ENCODE measurements around the gene CHST5.
"Not testable (repeated sequence)": the region's sequence is repeated elsewhere in the genome, so short reads cannot be mapped to it uniquely, and the experiment has no call there.

The CHST5 gene

GRCh38 chr16:75503801-75504200 lies 32.1 kb downstream of the CHST5 start:
- TF ChIP-seq POLR2A (IDR thresholded peaks at IDR 0.05; ENCODE audit: low read length) (no peak), GATA1 (IDR thresholded peaks at IDR 0.05; ENCODE audit: low read depth, low read length) (no peak)
- DNase-seq: peak; percentile 50 to 66

GRCh38 chr16:75502916-75503605 lies 32.8 kb downstream of the CHST5 start:
- no peak for TF ChIP-seq POLR2A (IDR thresholded peaks at IDR 0.05; ENCODE audit: low read length)
- TF ChIP-seq GATA1 (IDR thresholded peaks at IDR 0.05; ENCODE audit: low read depth, low read length): no peak

DNA sequence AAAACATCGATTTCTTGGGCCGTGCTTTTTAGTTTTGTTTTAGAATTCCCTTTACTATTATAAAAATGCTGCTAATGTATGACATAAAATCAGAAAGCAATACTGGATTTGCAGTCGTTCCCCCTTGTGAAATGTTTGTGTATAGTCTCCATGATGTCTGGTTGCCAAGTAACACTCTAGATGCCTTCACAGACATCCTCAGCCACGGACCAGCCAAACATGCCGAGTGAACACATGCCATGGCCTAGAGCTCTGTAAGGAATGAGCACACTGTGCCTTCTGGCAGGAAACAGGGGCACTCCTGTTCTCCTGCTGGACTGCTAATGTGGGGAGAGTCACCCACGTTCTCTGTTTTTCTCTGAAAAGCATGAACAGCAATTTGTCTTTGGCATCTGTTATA lies 34.1 kb downstream of the CHST5 start:
- not testable (repeated sequence) for DNase-seq

More at GRCh38 chr16:75502916-75503605, 32.8 kb downstream of the CHST5 start:
- no peak for DNase-seq

DNA sequence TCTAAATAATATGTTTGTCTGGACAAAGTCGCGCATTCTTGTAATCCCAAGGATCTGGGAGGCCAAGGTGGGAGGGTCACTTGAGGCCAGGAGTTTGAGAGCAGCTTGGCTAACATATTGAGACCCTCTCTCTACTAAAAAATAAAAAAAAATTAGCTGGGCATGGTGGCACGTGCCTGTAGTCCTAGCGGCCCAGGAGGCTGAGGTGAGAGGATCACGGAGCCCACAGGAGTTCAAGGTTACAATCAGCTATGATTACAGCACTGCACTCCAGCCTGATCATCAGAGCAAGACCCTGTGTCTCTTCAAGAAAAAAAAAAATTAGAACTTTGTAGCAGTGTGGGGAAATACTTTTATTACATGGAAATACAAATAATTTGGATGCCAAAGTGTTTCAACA lies 34.5 kb downstream of the CHST5 start:
- DNase-seq: no peak
- TF ChIP-seq GATA1 (IDR thresholded peaks at IDR 0.05; ENCODE audit: low read depth, low read length) (no peak), POLR2A (IDR thresholded peaks at IDR 0.05; ENCODE audit: low read length) (no peak)

DNA sequence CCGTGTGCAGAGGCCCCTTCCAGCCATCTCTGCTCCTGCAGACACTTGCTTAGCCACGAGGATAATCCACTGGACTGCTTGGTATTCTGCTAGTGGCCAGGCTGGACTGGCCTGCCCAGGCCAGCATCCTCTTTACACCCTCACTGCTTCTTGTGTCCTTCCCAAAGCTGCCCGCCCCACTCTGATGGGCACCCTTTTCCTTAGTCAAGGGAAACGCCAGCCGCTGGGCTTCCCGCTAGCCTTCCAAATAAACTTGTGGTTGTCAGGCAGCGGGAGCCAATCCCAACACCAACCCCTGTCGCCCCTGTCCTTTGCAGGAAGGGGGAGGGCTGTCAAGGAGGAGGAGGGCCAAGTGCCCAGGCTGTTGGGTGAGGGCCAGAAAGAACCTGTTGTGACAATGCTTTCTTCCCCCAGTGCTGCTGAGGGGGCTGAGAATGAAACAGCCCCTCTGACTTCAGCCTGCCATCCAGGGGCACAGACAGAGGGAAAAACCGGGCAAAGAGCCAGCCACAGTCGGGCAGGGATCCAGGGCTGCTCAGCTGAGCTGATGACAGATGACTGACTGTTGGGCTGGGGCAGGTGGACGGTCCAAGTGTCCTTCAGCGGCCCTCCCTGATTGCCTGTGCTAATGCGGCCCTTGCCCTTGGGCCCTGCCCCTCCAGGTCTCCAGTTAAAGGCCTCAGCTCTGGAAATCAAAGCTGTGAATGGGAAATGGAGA lies 37.1 kb downstream of the CHST5 start:
- DNase-seq: peak in 1 of 2 experiments; percentile 28

- TF ChIP-seq GATA1 (IDR thresholded peaks at IDR 0.05; ENCODE audit: low read depth, low read length) (no peak), POLR2A (IDR thresholded peaks at IDR 0.05; ENCODE audit: low read length) (no peak)
- DNase-seq: no peak
Measured at GRCh38 chr16:75497558-75497957, 38.4 kb downstream of the CHST5 start.

DNA sequence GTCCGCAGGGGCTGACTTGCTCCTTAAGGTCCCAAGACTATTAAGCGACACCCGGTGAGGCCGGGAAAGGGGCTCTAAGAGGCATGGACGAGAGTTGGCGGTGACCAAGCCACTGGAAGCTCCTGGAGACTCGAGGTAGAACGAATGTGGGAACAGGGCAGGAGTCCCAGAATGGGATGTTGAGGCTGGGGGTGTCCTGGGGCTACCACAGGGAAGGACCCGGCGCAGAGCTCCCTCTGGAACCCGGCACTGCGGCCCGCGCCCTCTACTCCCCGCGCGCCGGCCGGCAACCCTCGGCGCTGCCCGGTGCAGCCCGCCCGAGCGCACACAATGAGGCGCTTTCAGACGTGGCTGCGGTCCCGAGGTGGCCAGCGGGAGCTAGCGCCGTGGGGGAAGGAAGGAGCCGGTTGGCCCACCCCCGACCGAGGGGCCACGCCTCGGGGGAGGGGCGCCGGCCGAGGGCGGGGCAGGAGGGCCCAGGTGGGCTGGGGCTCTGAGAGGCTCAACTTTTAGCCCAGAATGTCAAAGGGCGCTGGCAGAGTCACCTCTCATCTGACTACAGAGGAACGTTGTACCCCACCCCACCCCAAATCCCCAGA lies 40.7 kb downstream of the CHST5 start, which contains the start of gene CHST6:
CHST6 (minus strand) TSS at position 366 of the 599 bp plus-strand sequence. CDS start 15,613 bp downstream, outside the sequence.
- TF ChIP-seq GATA1 (IDR thresholded peaks at IDR 0.05; ENCODE audit: low read depth, low read length): no peak
- no peak for TF ChIP-seq POLR2A (IDR thresholded peaks at IDR 0.05; ENCODE audit: low read length)
- DNase-seq: no peak

DNA sequence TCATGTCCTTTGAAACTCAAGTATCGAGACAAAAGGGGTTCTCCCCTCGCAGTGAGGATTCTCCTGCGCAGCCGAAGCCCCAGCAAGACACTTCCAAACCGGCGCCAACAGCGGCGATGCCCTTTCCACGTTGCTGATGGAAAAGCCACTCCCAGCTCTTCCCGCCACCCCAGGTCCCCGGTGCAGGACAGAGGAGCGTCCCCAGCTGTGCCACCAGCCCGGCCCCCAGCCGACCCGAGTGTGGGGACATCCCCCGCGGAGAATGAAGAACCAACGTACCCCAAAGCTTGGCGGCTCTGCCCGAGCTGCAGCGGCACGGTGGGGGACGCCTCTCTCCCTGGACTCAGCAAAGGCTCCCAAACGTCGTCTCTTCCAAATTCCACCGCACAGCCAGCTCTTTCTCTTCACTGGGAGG lies 41.2 kb downstream of the CHST5 start:
- no peak for DNase-seq
- TF ChIP-seq POLR2A (IDR thresholded peaks at IDR 0.05; ENCODE audit: low read length): no peak
- no peak for TF ChIP-seq GATA1 (IDR thresholded peaks at IDR 0.05; ENCODE audit: low read depth, low read length)

GRCh38 chr16:75494184-75494583 lies 41.7 kb downstream of the CHST5 start:
- DNase-seq: no peak
- TF ChIP-seq POLR2A (IDR thresholded peaks at IDR 0.05; ENCODE audit: low read length) (no peak), GATA1 (IDR thresholded peaks at IDR 0.05; ENCODE audit: low read depth, low read length) (no peak)

DNA sequence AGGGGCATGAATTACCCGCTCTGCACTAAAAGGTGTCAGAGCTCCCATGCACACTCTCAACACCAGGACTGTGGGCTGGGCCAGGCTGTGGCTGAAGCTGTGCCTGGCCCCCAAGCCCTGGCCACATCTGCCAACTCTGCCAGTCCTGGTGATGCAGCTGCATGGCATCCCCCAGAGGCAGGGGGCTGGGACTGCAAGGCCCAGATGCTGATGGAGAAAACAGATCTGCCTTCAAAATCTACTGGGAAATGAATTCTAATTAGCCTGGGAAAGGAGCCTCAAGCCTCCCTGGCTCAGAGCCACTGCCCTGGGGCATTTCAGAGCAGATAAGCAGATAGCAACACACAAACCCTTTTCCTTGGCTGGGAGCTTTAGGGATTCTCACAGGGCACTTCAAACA lies 44.0 kb downstream of the CHST5 start:
- DNase-seq: no peak
- TF ChIP-seq GATA1 (IDR thresholded peaks at IDR 0.05; ENCODE audit: low read depth, low read length) (no peak), POLR2A (IDR thresholded peaks at IDR 0.05; ENCODE audit: low read length) (no peak)

GRCh38 chr16:75488322-75488721 lies 47.6 kb downstream of the CHST5 start:
- DNase-seq: no peak
- TF ChIP-seq POLR2A (IDR thresholded peaks at IDR 0.05; ENCODE audit: low read length) (no peak), GATA1 (IDR thresholded peaks at IDR 0.05; ENCODE audit: low read depth, low read length) (no peak)

DNA sequence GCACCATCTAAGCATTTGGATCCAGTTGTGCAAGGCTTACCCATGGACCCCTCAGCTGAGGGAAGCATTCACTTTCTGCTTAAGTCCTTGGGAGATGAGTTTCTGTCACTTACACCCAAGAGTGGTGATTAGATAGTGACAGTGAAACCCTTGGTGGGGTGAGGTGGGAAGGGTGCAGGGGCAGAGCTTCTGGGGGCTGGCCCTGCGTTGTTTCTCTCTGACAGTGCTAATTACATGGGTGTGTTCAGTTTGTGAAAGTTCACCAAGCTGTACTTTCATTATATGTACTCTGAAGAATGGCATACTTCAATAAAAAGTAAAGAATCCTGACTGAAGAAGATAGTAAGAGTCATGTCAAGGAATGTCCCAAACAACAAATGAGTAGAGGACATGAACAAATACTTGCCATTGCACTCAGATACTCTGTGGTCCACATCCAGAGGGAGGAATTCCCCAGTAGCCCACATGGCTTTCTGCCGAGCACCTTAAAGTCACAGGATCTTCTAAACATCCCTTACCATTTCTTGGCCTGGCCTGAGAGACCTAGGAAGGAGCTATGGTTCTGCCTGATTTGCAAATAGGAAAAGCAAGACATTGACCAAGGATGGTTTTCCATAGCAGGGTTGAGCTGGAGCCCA lies 49.1 kb downstream of the CHST5 start:
- no peak for DNase-seq
- TF ChIP-seq POLR2A (IDR thresholded peaks at IDR 0.05; ENCODE audit: low read length) (no peak), GATA1 (IDR thresholded peaks at IDR 0.05; ENCODE audit: low read depth, low read length) (no peak)

DNA sequence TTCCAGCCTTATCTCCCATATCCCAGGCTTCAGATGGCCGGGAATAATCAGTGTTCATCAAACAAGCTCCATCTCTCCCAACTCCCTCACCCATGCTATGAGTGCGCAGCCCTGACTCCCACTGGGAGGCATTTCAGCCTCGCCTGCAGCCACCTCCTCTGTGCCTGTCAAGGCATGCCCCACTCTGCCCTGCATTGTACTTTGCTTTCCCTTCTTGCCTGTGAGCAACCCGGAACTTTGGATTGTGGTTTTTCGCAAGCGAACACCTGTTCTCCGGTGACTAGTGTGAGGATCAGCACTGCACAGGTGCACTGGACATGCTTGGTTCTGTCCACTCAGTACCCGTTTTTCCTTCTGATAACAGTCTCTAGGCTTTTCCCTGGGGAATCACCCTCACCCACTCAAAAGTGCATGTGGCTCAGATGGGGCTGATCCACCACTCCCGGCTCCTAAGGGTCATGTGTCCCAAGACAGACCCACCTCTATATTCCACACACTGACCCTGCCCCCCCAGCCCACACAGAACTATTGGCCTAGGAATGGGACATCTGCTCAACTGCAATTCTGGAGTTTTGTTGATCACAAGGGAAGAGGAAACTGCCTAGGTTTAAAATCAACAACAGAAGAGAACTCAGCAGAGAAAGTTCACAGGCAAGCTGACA lies 49.8 kb downstream of the CHST5 start:
- DNase-seq: no peak

More for the DNA sequence above, 49.8 kb downstream of the CHST5 start:
- TF ChIP-seq POLR2A (IDR thresholded peaks at IDR 0.05; ENCODE audit: low read length): no peak
- no peak for TF ChIP-seq GATA1 (IDR thresholded peaks at IDR 0.05; ENCODE audit: low read depth, low read length)

All from erythroblast (primary cell).